H1 (cell line): ENCODE measurements around the gene GALNT2.

ENCODE experiments used
- ASH2L ChIP-seq: fragments of 200-600, 300-600 bp; sonication (generic); IDR thresholded peaks from one replicate; pipeline ENCODE4 v1.7.1; 2017; ENCODE audit warnings: low read length
- CBX8 ChIP-seq: fragments of 300-800, 300-1000 bp; sonication (generic); IDR thresholded peaks from 2 replicates; pipeline ENCODE4 v1.7.1; 2016; ENCODE audit warnings: low read depth, low read length, borderline replicate concordance
- POLR2A ChIP-seq, 2 experiments: IDR thresholded peaks; 1 replicate in 1 of 2; 2 replicates in 1 of 2; pipeline ENCODE4 v1.6.1; 2011; ENCODE audit warnings: low read depth in 2 of 2, low read length in 2 of 2, mild to moderate bottlenecking in 2 of 2; ENCODE audit errors: control extremely low read depth in 1 of 2
- POLR2AphosphoS5 ChIP-seq: IDR thresholded peaks from 2 replicates; pipeline ENCODE4 v1.6.1; 2011; ENCODE audit warnings: low read depth, low read length
- TAF1 ChIP-seq: IDR thresholded peaks from 2 replicates; pipeline ENCODE4 v1.6.1; 2011; ENCODE audit warnings: mild to moderate bottlenecking, low read depth, low read length
- ZNF274 ChIP-seq: IDR thresholded peaks from 2 replicates; pipeline ENCODE4 v1.7.0; 2012; ENCODE audit warnings: low read length, borderline replicate concordance; ENCODE audit errors: extremely low read depth
- TF ChIP-seq, protein P1 (sequence below), 3 experiments: IDR thresholded peaks; 1 replicate in 2 of 3; 2 replicates in 1 of 3; pipeline versions ENCODE4 v1.5.1 to v1.6.1; 2011; ENCODE audit warnings: low read length in 3 of 3, mild to moderate bottlenecking in 3 of 3, inconsistent platforms in 2 of 3, low read depth in 1 of 3, moderate library complexity in 1 of 3; ENCODE audit not compliant: insufficient read depth in 1 of 3; ENCODE audit errors: control extremely low read depth in 1 of 3

DNA sequence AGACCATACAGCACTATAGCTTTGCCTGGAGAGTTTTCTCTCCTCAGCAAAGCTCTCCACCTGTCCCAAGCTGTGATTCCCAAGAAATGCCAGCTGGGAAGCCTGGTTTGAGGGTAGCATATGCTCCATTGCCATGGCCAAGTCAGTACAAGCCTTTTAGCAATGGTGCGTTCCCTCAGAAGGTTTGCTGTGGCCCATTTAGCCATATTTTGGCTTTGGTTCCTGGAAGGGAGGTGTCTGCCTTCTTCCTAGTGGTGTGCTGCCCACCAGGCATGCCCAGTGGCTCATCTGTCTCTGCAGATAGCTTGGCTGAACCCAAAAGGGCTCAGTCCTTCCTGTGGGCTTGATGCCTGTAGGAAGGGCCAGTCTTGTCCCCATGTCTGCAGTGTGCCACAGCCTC is 32.4 kb downstream of the GALNT2 start:
- TF ChIP-seq TAF1: no peak
- TF ChIP-seq, protein P1, sequence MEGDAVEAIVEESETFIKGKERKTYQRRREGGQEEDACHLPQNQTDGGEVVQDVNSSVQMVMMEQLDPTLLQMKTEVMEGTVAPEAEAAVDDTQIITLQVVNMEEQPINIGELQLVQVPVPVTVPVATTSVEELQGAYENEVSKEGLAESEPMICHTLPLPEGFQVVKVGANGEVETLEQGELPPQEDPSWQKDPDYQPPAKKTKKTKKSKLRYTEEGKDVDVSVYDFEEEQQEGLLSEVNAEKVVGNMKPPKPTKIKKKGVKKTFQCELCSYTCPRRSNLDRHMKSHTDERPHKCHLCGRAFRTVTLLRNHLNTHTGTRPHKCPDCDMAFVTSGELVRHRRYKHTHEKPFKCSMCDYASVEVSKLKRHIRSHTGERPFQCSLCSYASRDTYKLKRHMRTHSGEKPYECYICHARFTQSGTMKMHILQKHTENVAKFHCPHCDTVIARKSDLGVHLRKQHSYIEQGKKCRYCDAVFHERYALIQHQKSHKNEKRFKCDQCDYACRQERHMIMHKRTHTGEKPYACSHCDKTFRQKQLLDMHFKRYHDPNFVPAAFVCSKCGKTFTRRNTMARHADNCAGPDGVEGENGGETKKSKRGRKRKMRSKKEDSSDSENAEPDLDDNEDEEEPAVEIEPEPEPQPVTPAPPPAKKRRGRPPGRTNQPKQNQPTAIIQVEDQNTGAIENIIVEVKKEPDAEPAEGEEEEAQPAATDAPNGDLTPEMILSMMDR (IDR thresholded peaks at IDR 0.05; ENCODE audit: control extremely low read depth in 1 of 3, insufficient read depth in 1 of 3, low read depth in 1 of 3, low read length in 3 of 3): no peak
- TF ChIP-seq POLR2A (IDR thresholded peaks at IDR 0.05; ENCODE audit: control extremely low read depth in 1 of 2, low read depth in 2 of 2, low read length in 2 of 2): no peak
- no peak for TF ChIP-seq CBX8
- no peak for TF ChIP-seq POLR2AphosphoS5
- TF ChIP-seq ASH2L: no peak
- TF ChIP-seq ZNF274: no peak
